GM13977 (cell line): ENCODE measurements around the gene GNAZ.

ENCODE experiments used
- DNase-seq: peaks from one replicate; pipeline ENCODE4 v3.0.0; 2012; ENCODE audit warnings: low spot score
- CTCF ChIP-seq: IDR thresholded peaks from 2 replicates; pipeline ENCODE4 v1.5.1; 2012; ENCODE audit warnings: mild to moderate bottlenecking, control low read depth; ENCODE audit not compliant: insufficient read depth; ENCODE audit errors: extremely low read depth, missing control alignments
- in situ Hi-C: fragments of 300-500 bp; cut with MboI; formaldehyde crosslinking; loops from one replicate; pipeline ENCODE4 v1.12.0; 2022; ENCODE audit warnings: low sequenced_read_pairs, low pct_unique_long_range_greater_than_20kb, mixed read lengths, inconsistent platforms; ENCODE audit not compliant: unreplicated experiment

Gene GNAZ

GRCh38 chr22:23124611-23125511 lies 54.5 kb downstream of the GNAZ start:
- no peak for TF ChIP-seq CTCF
- DNase-seq: no peak
- in situ Hi-C loops: loop anchor here (5.0 to 25.0 kb wide), 4 partner anchors 158 to 913 kb away; no protein-coding TSS in a partner anchor

GRCh38 chr22:23125512-23126103 lies 55.3 kb downstream of the GNAZ start:
- in situ Hi-C loops: loop anchor here (10.0 to 25.0 kb wide), 3 partner anchors 721 to 913 kb away; no protein-coding TSS in a partner anchor
- TF ChIP-seq CTCF: no peak

GRCh38 chr22:23126165-23127054 lies 56.1 kb downstream of the GNAZ start:
- in situ Hi-C loops: loop anchor here (10.0 to 25.0 kb wide), 3 partner anchors 722 to 914 kb away; no protein-coding TSS in a partner anchor
- no peak for TF ChIP-seq CTCF
- DNase-seq: no peak

More at GRCh38 chr22:23125512-23126103, 55.3 kb downstream of the GNAZ start:
- DNase-seq: no peak

- in situ Hi-C loops: loop anchor here (10.0 to 25.0 kb wide), 3 partner anchors 722 to 915 kb away; no protein-coding TSS in a partner anchor
- no peak for TF ChIP-seq CTCF
- no peak for DNase-seq
Measured at GRCh38 chr22:23127055-23127756, 56.9 kb downstream of the GNAZ start.

- in situ Hi-C loops: loop anchor here (10.0 to 25.0 kb wide), 3 partner anchors 723 to 915 kb away; no protein-coding TSS in a partner anchor
- TF ChIP-seq CTCF: no peak
- no peak for DNase-seq
Measured at GRCh38 chr22:23127788-23128187, 57.5 kb downstream of the GNAZ start.
